Measurements from ENCODE around the gene SDF2L1. TPM values are rescaled to one million over a fixed set of nuclear protein-coding genes. Genes with fewer than 3 reads are reported as not detected.

Gene SDF2L1
- total and polyA plus RNA-seq, 9 of the 15 experiments (the other 6 are each of a cell fraction or from before 2014, with no cell fraction given) = 15.1 to 989 (median 124) TPM

DNA sequence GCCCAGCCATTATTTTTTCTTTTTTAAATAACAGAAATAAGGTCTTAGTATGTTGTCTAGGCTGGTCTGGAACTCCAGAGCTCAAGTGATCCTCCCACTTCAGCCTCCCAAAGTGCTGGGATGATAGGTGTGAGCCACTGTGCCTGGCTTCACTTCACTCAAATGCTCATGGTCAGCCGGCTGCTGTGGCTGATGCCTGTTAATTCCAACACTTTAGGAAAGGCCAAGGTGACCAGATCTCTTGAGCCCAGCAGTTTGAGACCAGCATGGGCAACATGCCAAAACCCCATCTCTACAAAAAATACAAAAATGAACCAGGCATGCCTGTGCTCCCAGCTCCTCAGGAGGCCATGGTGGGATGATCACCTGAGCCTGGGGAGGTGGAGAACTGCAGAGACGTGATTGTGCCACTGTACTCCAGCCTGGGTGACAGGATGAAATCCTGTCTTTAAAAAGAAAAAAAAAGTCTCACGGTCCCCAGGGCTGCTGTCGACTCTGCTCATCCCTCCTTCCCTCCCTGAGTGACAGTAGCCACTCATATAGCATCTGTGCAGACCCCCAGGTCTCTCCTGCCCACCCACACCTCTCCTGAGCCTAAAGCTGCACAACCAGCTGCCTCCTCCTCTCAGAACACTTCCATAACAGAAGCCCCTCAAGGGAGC, 15.9 kb upstream of the SDF2L1 start:
- intact Hi-C loops (cut with micrococcal nuclease) = no loop called here
- H3K4me2 ChIP-seq (ENCODE audit: insufficient read depth, low read length) = peak overlapping the region; percentile 20
- POLR2A ChIA-PET = interaction anchor here (0.7 to 76.8 kb wide), 11 partner anchors 7 to 326 kb away, joined by 3 to 4622 read pairs (median 3); partner anchors contain the start of genes CCDC116, PPIL2, SDF2L1 and UBE2L3
- TF ChIP-seq EP300 (IDR thresholded peaks at IDR 0.05; ENCODE audit: low read length) (peak; percentile 40; the same call in 1 of the 2 replicates), HMGN3 (IDR thresholded peaks at IDR 0.05; ENCODE audit: borderline replicate concordance, extremely low read depth, insufficient read length, low read depth, low read length) (no peak), KLF16 (IDR thresholded peaks at IDR 0.05) (no peak), IRF2 (CRISPR knock-in tag; IDR thresholded peaks at IDR 0.05) (no peak)
- TF ChIP-seq, protein P1, sequence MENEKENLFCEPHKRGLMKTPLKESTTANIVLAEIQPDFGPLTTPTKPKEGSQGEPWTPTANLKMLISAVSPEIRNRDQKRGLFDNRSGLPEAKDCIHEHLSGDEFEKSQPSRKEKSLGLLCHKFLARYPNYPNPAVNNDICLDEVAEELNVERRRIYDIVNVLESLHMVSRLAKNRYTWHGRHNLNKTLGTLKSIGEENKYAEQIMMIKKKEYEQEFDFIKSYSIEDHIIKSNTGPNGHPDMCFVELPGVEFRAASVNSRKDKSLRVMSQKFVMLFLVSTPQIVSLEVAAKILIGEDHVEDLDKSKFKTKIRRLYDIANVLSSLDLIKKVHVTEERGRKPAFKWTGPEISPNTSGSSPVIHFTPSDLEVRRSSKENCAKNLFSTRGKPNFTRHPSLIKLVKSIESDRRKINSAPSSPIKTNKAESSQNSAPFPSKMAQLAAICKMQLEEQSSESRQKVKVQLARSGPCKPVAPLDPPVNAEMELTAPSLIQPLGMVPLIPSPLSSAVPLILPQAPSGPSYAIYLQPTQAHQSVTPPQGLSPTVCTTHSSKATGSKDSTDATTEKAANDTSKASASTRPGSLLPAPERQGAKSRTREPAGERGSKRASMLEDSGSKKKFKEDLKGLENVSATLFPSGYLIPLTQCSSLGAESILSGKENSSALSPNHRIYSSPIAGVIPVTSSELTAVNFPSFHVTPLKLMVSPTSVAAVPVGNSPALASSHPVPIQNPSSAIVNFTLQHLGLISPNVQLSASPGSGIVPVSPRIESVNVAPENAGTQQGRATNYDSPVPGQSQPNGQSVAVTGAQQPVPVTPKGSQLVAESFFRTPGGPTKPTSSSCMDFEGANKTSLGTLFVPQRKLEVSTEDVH (IDR thresholded peaks at IDR 0.05; ENCODE audit: low read depth, partially characterized antibody) = no peak
- TF ChIP-seq, protein P2, sequence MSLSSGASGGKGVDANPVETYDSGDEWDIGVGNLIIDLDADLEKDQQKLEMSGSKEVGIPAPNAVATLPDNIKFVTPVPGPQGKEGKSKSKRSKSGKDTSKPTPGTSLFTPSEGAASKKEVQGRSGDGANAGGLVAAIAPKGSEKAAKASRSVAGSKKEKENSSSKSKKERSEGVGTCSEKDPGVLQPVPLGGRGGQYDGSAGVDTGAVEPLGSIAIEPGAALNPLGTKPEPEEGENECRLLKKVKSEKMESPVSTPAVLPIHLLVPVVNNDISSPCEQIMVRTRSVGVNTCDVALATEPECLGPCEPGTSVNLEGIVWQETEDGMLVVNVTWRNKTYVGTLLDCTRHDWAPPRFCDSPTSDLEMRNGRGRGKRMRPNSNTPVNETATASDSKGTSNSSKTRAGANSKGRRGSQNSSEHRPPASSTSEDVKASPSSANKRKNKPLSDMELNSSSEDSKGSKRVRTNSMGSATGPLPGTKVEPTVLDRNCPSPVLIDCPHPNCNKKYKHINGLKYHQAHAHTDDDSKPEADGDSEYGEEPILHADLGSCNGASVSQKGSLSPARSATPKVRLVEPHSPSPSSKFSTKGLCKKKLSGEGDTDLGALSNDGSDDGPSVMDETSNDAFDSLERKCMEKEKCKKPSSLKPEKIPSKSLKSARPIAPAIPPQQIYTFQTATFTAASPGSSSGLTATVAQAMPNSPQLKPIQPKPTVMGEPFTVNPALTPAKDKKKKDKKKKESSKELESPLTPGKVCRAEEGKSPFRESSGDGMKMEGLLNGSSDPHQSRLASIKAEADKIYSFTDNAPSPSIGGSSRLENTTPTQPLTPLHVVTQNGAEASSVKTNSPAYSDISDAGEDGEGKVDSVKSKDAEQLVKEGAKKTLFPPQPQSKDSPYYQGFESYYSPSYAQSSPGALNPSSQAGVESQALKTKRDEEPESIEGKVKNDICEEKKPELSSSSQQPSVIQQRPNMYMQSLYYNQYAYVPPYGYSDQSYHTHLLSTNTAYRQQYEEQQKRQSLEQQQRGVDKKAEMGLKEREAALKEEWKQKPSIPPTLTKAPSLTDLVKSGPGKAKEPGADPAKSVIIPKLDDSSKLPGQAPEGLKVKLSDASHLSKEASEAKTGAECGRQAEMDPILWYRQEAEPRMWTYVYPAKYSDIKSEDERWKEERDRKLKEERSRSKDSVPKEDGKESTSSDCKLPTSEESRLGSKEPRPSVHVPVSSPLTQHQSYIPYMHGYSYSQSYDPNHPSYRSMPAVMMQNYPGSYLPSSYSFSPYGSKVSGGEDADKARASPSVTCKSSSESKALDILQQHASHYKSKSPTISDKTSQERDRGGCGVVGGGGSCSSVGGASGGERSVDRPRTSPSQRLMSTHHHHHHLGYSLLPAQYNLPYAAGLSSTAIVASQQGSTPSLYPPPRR (CRISPR knock-in tag; IDR thresholded peaks at IDR 0.05; ENCODE audit: borderline replicate concordance) = no peak

More for the DNA sequence above, 15.9 kb upstream of the SDF2L1 start:
- Histone ChIP-seq H4K20me1 (replicated peaks; ENCODE audit: control insufficient read depth, insufficient read depth, low read length) (peaks cover 54% of the 10 kb centered on the region), H3K36me3 (ENCODE audit: control insufficient read depth, insufficient read depth, low read length) (peaks cover 78% of the 10 kb centered on the region), H3K4me3 (no peak overlapping the region), H3K9me1 (ENCODE audit: control insufficient read depth, insufficient read depth, low read length) (peaks cover 33% of the 10 kb centered on the region), H3K79me2 (ENCODE audit: control insufficient read depth, insufficient read depth, low read length) (peaks cover 82% of the 10 kb centered on the region), H3K27ac (ENCODE audit: extremely low read depth, low read depth, low read length) (peak overlapping the region; percentile 5; the same call in 1 of the 3 replicates), H3K4me1 (replicated peaks in 1 of 2; ENCODE audit: control insufficient read depth in 2 of 2, insufficient read depth in 2 of 2, low read length in 2 of 2) (peaks cover 47 to 71% of the 10 kb centered on the region in 2 experiments), H3K9me3 (replicated peaks; ENCODE audit: control insufficient read depth, insufficient read depth, low read depth, low read length) (no peaks in the 10 kb centered on the region), H2AFZ (ENCODE audit: low read depth, low read length) (no peak overlapping the region), H3K27me3 (ENCODE audit: control insufficient read depth in 2 of 2, insufficient read depth in 2 of 2, low read length in 2 of 2) (no peaks in the 10 kb centered on the region), H3K9ac (ENCODE audit: insufficient read depth in 1 of 2, low read depth in 2 of 2, low read length in 2 of 2) (peak overlapping the region; percentile 0 to 95; a peak in 2 of 4 replicates)
- in situ Hi-C loops (cut with MboI) = loop anchor here (25.0 kb wide), 1 partner anchor 489 kb away; no protein-coding TSS in a partner anchor
- ATAC-seq (no peak), DNase-seq (ENCODE audit: extremely low read depth in 1 of 4, low spot score in 3 of 4) (peak in 1 of 4 experiments; percentile 66), FAIRE-seq (no peak)
- no TSS peak for BruUV-seq (replicated peaks)
- CTCF ChIA-PET (ENCODE audit: low intra/inter-chr PET ratio) = interaction anchor here (1.3 kb wide), 1 partner anchor 15 kb away, joined by 6 read pairs; the partner anchor contains the start of gene SDF2L1
- WGBS (ENCODE audit: insufficient coverage, low coverage, missing lambda C conversion rate) = 59% methylated on average over 4 of the region's 4 CpGs
